KMS-11 (cell line): ENCODE data around the gene ARHGAP22.

Source experiments
- H2AFZ ChIP-seq: fragments of 200-600 bp; sonication (generic); 2 replicates; pipeline ENCODE4 v1.6.1; 2016; ENCODE audit warnings: antibody characterized with exemption, mixed run types, low read depth
- H3K27ac ChIP-seq: fragments of 200-600 bp; sonication (generic); 2 replicates; pipeline ENCODE4 v1.6.1; 2016; ENCODE audit warnings: mild to moderate bottlenecking, mixed run types
- H3K27me3 ChIP-seq: fragments of 200-600 bp; sonication (generic); 2 replicates; pipeline ENCODE4 v1.6.1; 2017; ENCODE audit warnings: mild to moderate bottlenecking, low read depth, mixed run types, moderate library complexity; ENCODE audit not compliant: insufficient read depth
- H3K36me3 ChIP-seq: fragments of 200-600 bp; sonication (generic); 2 replicates; pipeline ENCODE4 v1.6.1; 2017; ENCODE audit warnings: mild to moderate bottlenecking, mixed run types; ENCODE audit not compliant: insufficient read depth
- H3K4me1 ChIP-seq: fragments of 200-600 bp; sonication (generic); 2 replicates; pipeline ENCODE4 v1.6.1; 2016; ENCODE audit warnings: mild to moderate bottlenecking, low read depth, mixed run types; ENCODE audit not compliant: poor library complexity, severe bottlenecking
- H3K4me2 ChIP-seq: fragments of 200-600 bp; sonication (generic); 2 replicates; pipeline ENCODE4 v1.7.0; 2016; ENCODE audit warnings: mild to moderate bottlenecking, mixed run types
- H3K4me3 ChIP-seq: fragments of 200-600 bp; sonication (generic); IDR thresholded peaks from 2 replicates; pipeline ENCODE4 v1.6.1; 2017; ENCODE audit warnings: low read depth, low read length, mixed read lengths; ENCODE audit not compliant: insufficient read depth
- H3K79me2 ChIP-seq: fragments of 200-600 bp; sonication (generic); 2 replicates; pipeline ENCODE4 v1.6.1; 2016; ENCODE audit warnings: low read depth, mixed run types; ENCODE audit not compliant: insufficient read depth
- H3K9ac ChIP-seq: fragments of 200-600 bp; sonication (generic); 2 replicates; pipeline ENCODE4 v1.6.1; 2016; ENCODE audit warnings: mild to moderate bottlenecking, mixed run types
- H4K20me1 ChIP-seq: fragments of 200-600 bp; sonication (generic); 2 replicates; pipeline ENCODE4 v1.6.1; 2016; ENCODE audit warnings: mild to moderate bottlenecking, mixed run types; ENCODE audit not compliant: insufficient read depth
- CTCF ChIP-seq: fragments of 200-600 bp; sonication (generic); conservative IDR thresholded peaks from 2 replicates; pipeline ENCODE4 v1.6.1; 2017; ENCODE audit warnings: low read depth, mild to moderate bottlenecking, antibody characterized with exemption, low read length, moderate library complexity, mixed read lengths

Gene ARHGAP22

GRCh38 chr10:48414778-48415177, 190.1 kb downstream of the ARHGAP22 start:
- TF ChIP-seq CTCF = no peak
- Histone ChIP-seq H3K27ac (no peak overlapping the region), H2AFZ (no peak overlapping the region), H3K36me3 (no peaks in the 10 kb centered on the region), H3K79me2 (no peaks in the 10 kb centered on the region), H3K9ac (no peak overlapping the region), H3K4me2 (no peak overlapping the region), H3K27me3 (no peaks in the 10 kb centered on the region), H3K4me1 (no peaks in the 10 kb centered on the region), H4K20me1 (no peaks in the 10 kb centered on the region), H3K4me3 (no peak overlapping the region)

- Histone ChIP-seq H3K36me3 (no peaks in the 10 kb centered on the region), H3K4me3 (no peak overlapping the region), H2AFZ (no peak overlapping the region), H3K4me2 (no peak overlapping the region), H3K4me1 (no peaks in the 10 kb centered on the region), H3K27ac (no peak overlapping the region), H4K20me1 (no peaks in the 10 kb centered on the region), H3K79me2 (no peaks in the 10 kb centered on the region), H3K27me3 (no peaks in the 10 kb centered on the region), H3K9ac (no peak overlapping the region)
- no peak for TF ChIP-seq CTCF
Measured at GRCh38 chr10:48414160-48414559, 190.7 kb downstream of the ARHGAP22 start.

- no peak for TF ChIP-seq CTCF
Measured at GRCh38 chr10:48412933-48413332, 191.9 kb downstream of the ARHGAP22 start.

GRCh38 chr10:48412081-48412480, 192.8 kb downstream of the ARHGAP22 start:
- Histone ChIP-seq H4K20me1 (no peaks in the 10 kb centered on the region), H3K4me3 (no peak overlapping the region), H3K36me3 (no peaks in the 10 kb centered on the region), H2AFZ (no peak overlapping the region), H3K9ac (no peak overlapping the region), H3K4me1 (no peaks in the 10 kb centered on the region), H3K27me3 (no peaks in the 10 kb centered on the region), H3K27ac (no peak overlapping the region), H3K4me2 (no peak overlapping the region), H3K79me2 (no peaks in the 10 kb centered on the region)
- TF ChIP-seq CTCF = no peak

More at GRCh38 chr10:48412933-48413332, 191.9 kb downstream of the ARHGAP22 start:
- Histone ChIP-seq H3K27ac (no peak overlapping the region), H3K36me3 (no peaks in the 10 kb centered on the region), H3K27me3 (no peaks in the 10 kb centered on the region), H4K20me1 (no peaks in the 10 kb centered on the region), H3K9ac (no peak overlapping the region), H3K4me2 (no peak overlapping the region), H3K4me1 (no peaks in the 10 kb centered on the region), H3K4me3 (no peak overlapping the region), H3K79me2 (no peaks in the 10 kb centered on the region), H2AFZ (no peak overlapping the region)
